Parathyroid adenoma (tissue), 2 donors: ENCODE measurements around the gene MARCHF7.
"Not testable (repeated sequence)": the region's sequence is repeated elsewhere in the genome, so short reads cannot be mapped to it uniquely, and the experiment has no call there.

Experiments
- H2AFZ ChIP-seq: fragments of 300-600 bp; sonication (generic); one replicate; pipeline ENCODE4 v1.7.0; 2017; ENCODE audit warnings: antibody characterized with exemption, mild to moderate bottlenecking
- H3K27ac ChIP-seq: fragments of 300-600 bp; sonication (generic); one replicate; pipeline ENCODE4 v1.7.0; 2017
- H3K27me3 ChIP-seq: fragments of 300-600 bp; sonication (generic); one replicate; pipeline ENCODE4 v1.7.0; 2017; ENCODE audit warnings: low read length; ENCODE audit not compliant: control insufficient read depth, insufficient read depth
- H3K36me3 ChIP-seq: fragments of 300-600 bp; sonication (generic); one replicate; pipeline ENCODE4 v1.7.0; 2017; ENCODE audit warnings: low read length; ENCODE audit not compliant: control insufficient read depth, insufficient read depth
- H3K4me1 ChIP-seq: fragments of 300-600 bp; sonication (generic); one replicate; pipeline ENCODE4 v1.7.0; 2017; ENCODE audit warnings: control low read depth
- H3K4me2 ChIP-seq: fragments of 300-600 bp; sonication (generic); one replicate; pipeline ENCODE4 v1.7.0; 2017; ENCODE audit warnings: low read length
- H3K4me3 ChIP-seq: fragments of 300-600 bp; sonication (generic); one replicate; pipeline ENCODE4 v1.7.0; 2017; ENCODE audit warnings: low read depth, low read length
- H3K79me2 ChIP-seq: fragments of 300-600 bp; sonication (generic); one replicate; pipeline ENCODE4 v1.7.0; 2017; ENCODE audit warnings: control low read depth
- H3K9ac ChIP-seq: fragments of 300-600 bp; sonication (generic); one replicate; pipeline ENCODE4 v1.7.0; 2017; ENCODE audit warnings: mild to moderate bottlenecking
- H3K9me3 ChIP-seq: fragments of 300-600 bp; sonication (generic); one replicate; pipeline ENCODE4 v1.7.0; 2017; ENCODE audit warnings: low read length; ENCODE audit not compliant: control insufficient read depth
- TF ChIP-seq, protein P1 (sequence below): fragments of 300-600 bp; sonication (generic); IDR thresholded peaks from one replicate; pipeline ENCODE4 v1.7.0; 2017; ENCODE audit warnings: antibody characterized with exemption, mild to moderate bottlenecking
- donor health status: primary hyperparathyroidism.

Gene MARCHF7

DNA sequence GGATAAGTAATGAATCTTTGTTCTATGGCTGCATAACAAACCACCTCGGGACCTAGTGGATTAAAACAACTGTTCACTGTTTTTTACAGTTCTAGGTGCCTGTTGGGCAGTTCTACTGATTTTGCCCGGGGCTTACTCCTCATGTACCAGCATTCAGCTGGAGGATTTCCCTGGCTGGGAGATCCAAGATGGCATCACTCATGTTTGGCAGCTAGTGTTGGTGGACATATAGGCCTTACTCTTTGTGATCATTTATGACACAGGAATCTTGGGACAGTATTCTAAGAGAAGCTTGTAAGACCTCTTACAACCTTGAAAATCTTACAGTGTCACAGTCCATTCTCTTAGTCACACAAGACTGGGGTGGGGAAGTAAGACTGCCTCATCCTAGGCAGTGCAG, 4.6 kb downstream of the MARCHF7 start:
- TF ChIP-seq, protein P1, sequence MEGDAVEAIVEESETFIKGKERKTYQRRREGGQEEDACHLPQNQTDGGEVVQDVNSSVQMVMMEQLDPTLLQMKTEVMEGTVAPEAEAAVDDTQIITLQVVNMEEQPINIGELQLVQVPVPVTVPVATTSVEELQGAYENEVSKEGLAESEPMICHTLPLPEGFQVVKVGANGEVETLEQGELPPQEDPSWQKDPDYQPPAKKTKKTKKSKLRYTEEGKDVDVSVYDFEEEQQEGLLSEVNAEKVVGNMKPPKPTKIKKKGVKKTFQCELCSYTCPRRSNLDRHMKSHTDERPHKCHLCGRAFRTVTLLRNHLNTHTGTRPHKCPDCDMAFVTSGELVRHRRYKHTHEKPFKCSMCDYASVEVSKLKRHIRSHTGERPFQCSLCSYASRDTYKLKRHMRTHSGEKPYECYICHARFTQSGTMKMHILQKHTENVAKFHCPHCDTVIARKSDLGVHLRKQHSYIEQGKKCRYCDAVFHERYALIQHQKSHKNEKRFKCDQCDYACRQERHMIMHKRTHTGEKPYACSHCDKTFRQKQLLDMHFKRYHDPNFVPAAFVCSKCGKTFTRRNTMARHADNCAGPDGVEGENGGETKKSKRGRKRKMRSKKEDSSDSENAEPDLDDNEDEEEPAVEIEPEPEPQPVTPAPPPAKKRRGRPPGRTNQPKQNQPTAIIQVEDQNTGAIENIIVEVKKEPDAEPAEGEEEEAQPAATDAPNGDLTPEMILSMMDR, result no peak
- Histone ChIP-seq H3K4me1 (peaks cover 3% of the 10 kb centered on the region), H3K27me3 (no peaks in the 10 kb centered on the region), H3K4me3 (no peak overlapping the region), H3K36me3 (no peaks in the 10 kb centered on the region), H3K4me2 (no peak overlapping the region), H3K79me2 (peaks cover 72% of the 10 kb centered on the region), H3K9me3 (no peaks in the 10 kb centered on the region), H2AFZ (no peak overlapping the region), H3K9ac (no peak overlapping the region), H3K27ac (no peak overlapping the region)

DNA sequence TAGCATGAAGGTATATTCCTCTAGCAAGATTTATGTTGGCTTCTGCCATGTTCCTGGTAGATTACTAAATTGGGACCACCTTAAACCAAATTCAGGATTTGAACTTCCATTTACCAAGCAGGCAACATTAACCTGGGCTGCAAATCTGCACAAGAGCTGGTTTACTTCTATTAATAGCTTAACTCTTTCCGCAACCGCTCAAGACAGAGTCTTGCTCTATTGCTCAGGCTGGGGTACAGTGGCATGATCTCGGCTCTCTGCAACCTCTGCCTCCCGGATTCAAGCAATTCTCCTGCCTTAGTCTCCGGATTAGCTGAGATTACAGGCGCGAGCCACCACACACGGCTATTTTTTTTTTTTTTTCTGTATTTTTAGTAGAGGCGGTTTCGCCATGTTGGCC, 8.4 kb downstream of the MARCHF7 start:
- no peak overlapping the region for H3K9ac ChIP-seq
- H3K79me2 ChIP-seq, result peaks cover 83% of the 10 kb centered on the region
- H3K27ac ChIP-seq, result no peak overlapping the region
- H3K4me3 ChIP-seq, result no peak overlapping the region
- H3K36me3 ChIP-seq, result no peaks in the 10 kb centered on the region
- TF ChIP-seq, protein P1, result no peak
- H3K9me3 ChIP-seq, result no peaks in the 10 kb centered on the region
- peaks cover 3% of the 10 kb centered on the region for H3K4me1 ChIP-seq
- no peak overlapping the region for H3K4me2 ChIP-seq
- H3K27me3 ChIP-seq, result no peaks in the 10 kb centered on the region
- H2AFZ ChIP-seq, result no peak overlapping the region

DNA sequence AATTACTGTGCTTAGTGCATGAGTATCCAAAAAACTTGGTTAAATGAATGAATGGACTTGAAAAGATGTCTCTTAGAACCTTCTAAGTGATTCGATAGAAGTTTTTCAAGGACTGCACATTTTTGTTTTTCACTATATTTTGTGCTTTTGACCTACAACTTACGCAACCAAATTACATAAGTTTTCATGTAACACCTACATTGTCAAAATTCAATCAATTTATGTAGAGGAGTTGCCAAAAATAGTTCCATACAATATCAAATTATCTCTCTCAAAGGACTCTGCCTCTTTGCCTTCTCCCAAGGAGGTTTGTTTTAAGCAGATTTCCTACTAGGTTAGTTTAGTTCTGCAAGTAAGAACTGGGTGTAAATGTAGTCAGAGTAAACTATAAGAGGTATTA, 10.3 kb downstream of the MARCHF7 start:
- no peak overlapping the region for H3K4me2 ChIP-seq
- H3K36me3 ChIP-seq, result no peaks in the 10 kb centered on the region
- no peaks in the 10 kb centered on the region for H3K4me1 ChIP-seq

GRCh38 chr2:159724795-159725572, 12.7 kb downstream of the MARCHF7 start:
- not testable (repeated sequence) for H3K27ac ChIP-seq, H3K9me3 ChIP-seq, H3K4me2 ChIP-seq, H3K9ac ChIP-seq, H2AFZ ChIP-seq, H3K4me3 ChIP-seq, H3K36me3 ChIP-seq, H3K27me3 ChIP-seq, H3K4me1 ChIP-seq
- peaks cover 73% of the 10 kb centered on the region for H3K79me2 ChIP-seq

More for the DNA sequence above, 10.3 kb downstream of the MARCHF7 start:
- H3K9ac ChIP-seq, result no peak overlapping the region
- H3K27ac ChIP-seq, result no peak overlapping the region
- no peaks in the 10 kb centered on the region for H3K27me3 ChIP-seq
- H3K9me3 ChIP-seq, result no peaks in the 10 kb centered on the region
- no peak overlapping the region for H3K4me3 ChIP-seq
- TF ChIP-seq, protein P1, result no peak
- H2AFZ ChIP-seq, result no peak overlapping the region
- peaks cover 80% of the 10 kb centered on the region for H3K79me2 ChIP-seq

- Histone ChIP-seq H2AFZ (no peak overlapping the region), H3K27ac (no peak overlapping the region), H3K4me1 (no peaks in the 10 kb centered on the region), H3K9me3 (no peaks in the 10 kb centered on the region), H3K27me3 (no peaks in the 10 kb centered on the region), H3K4me3 (no peak overlapping the region), H3K36me3 (no peaks in the 10 kb centered on the region), H3K79me2 (peaks cover 67% of the 10 kb centered on the region), H3K4me2 (no peak overlapping the region), H3K9ac (no peak overlapping the region)
- TF ChIP-seq, protein P1, result no peak
These were observed 13.4 kb downstream of the MARCHF7 start for GRCh38 chr2:159725713-159726112.
